AG04450 (cell line): Measurements from ENCODE around the gene FAM228B. TPM values are rescaled to one million over a fixed set of nuclear protein-coding genes. Genes with fewer than 3 reads are reported as not detected.

Experiments
- CTCF ChIA-PET: fragments of 300-600, 350-600 bp; formaldehyde crosslinking; extraction: SDS; loops from one replicate; lab custom pipeline; 2022; ENCODE audit warnings: antibody characterized with exemption, inconsistent platforms; lab: Charles Lee
- POLR2A ChIA-PET: fragments of 350-600 bp; formaldehyde crosslinking; extraction: SDS; loops from one replicate; lab custom pipeline; 2021; ENCODE audit warnings: antibody characterized with exemption, inconsistent platforms; lab: Yijun Ruan, JAX
- DNase-seq: peaks from one replicate; pipeline ENCODE4 v3.0.0-alpha.2; 2011; ENCODE audit warnings: low read depth, low spot score
- H3K27ac ChIP-seq: one replicate; pipeline ENCODE4 v1.5.1; 2012; ENCODE audit warnings: low read depth, low read length, control low read depth
- H3K27me3 ChIP-seq: one replicate; pipeline ENCODE4 v1.6.0; 2012; ENCODE audit warnings: low read length; ENCODE audit not compliant: control insufficient read depth, insufficient read depth
- H3K4me3 ChIP-seq: 2 replicates; pipeline ENCODE4 v1.5.1; 2011; ENCODE audit warnings: mild to moderate bottlenecking, low read depth, low read length, control low read depth
- H3K9me3 ChIP-seq: 2 replicates; pipeline ENCODE4 v1.5.1; 2012; ENCODE audit warnings: low read length; ENCODE audit not compliant: control insufficient read depth, insufficient read depth
- CTCF ChIP-seq: IDR thresholded peaks from 2 replicates; pipeline ENCODE4 v1.5.1; 2011; ENCODE audit warnings: low read depth, low read length, control low read depth, inconsistent platforms
- polyA plus RNA-seq: library from polyadenylated mRNA; depleted of rRNA; stranded (reverse); fragments of >200 nt; gene quantifications from 2 replicates; pipeline ENCODE4 v1.2.3, GENCODE V29; 2011

FAM228B gene
- polyA plus RNA-seq, 1 experiment = 7.6 TPM

- Histone ChIP-seq H3K27me3 (no peaks in the 10 kb centered on the region), H3K9me3 (no peaks in the 10 kb centered on the region; the same call in 1 of the 2 replicates), H3K4me3 (no peak overlapping the region), H3K27ac (no peak overlapping the region)
- ChIA-PET POLR2A (no interaction called here), CTCF (interaction anchor here (1.3 to 3.6 kb wide), 3 partner anchors 78 to 338 kb away, joined by 4 to 13 read pairs (median 6); partner anchors contain the start of gene TP53I3)
- DNase-seq = no peak
- TF ChIP-seq CTCF = no peak
Observed at GRCh38 chr2:24162494-24162893, 39.2 kb downstream of the FAM228B start.

GRCh38 chr2:24163186-24163585 is 39.9 kb downstream of the FAM228B start:
- ChIA-PET CTCF (interaction anchor here (1.3 to 3.6 kb wide), 3 partner anchors 79 to 339 kb away, joined by 4 to 13 read pairs (median 6); partner anchors contain the start of gene TP53I3), POLR2A (no interaction called here)
- no peak overlapping the region for H3K4me3 ChIP-seq
- H3K27me3 ChIP-seq = no peaks in the 10 kb centered on the region
- TF ChIP-seq CTCF = no peak
- H3K27ac ChIP-seq = no peak overlapping the region
- no peak for DNase-seq
- no peaks in the 10 kb centered on the region; the same call in 1 of the 2 replicates for H3K9me3 ChIP-seq

DNA sequence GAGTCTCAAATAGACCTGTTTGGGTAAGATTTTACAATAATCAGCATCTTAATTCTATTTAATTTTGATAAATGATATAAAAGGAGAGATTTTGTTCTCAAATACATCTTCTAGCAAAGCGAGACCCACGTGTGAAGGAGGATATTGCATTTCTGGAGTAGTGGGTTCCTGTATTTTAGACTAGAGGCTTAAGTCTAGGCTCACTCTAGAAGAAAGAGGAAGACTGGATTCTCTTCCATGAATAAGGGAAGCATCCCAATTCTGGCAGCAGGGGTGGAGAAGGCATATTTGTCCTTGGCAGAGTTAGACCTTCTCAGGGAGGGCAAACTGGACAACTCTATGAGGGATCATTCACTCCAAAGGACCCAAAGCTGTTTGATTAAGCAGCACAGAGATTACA is 40.3 kb downstream of the FAM228B start:
- ChIA-PET CTCF (interaction anchor here (1.3 to 3.6 kb wide), 3 partner anchors 80 to 340 kb away, joined by 4 to 13 read pairs (median 6); partner anchors contain the start of gene TP53I3), POLR2A (no interaction called here)
- DNase-seq = no peak
- H3K27me3 ChIP-seq = no peaks in the 10 kb centered on the region
- H3K4me3 ChIP-seq = no peak overlapping the region
- no peak for TF ChIP-seq CTCF
- no peak overlapping the region for H3K27ac ChIP-seq
- no peaks in the 10 kb centered on the region; the same call in 1 of the 2 replicates for H3K9me3 ChIP-seq

DNA sequence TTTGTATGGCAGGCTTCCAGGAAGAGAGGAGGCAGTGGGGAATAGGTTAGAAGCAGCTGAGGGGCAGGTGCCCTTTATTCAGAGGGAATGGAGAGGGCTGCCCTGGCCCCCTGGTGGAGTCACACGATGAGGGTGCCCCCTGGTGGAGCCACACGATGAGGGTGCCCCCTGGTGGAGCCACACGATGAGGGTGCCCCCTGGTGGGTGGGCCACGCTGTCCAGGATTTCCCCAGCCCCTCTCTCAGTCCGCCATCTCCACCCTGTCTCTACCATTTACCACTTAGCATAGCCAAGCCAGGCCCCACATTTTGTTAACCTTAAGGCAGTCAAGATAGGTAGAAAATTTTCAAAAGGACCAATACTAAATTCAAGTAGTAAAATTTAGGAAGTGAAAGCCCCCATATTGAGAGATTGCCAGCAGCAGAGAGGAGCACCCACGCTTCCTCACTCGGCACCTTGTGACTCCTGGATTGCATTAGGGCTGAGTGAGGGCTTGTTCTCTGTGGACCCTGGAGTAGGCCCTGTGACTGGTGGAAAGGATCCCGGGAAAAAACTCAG is 41.2 kb downstream of the FAM228B start:
- ChIA-PET POLR2A (no interaction called here), CTCF (interaction anchor here (0.6 to 3.6 kb wide), 2 partner anchors 80 to 340 kb away, joined by 3 to 13 read pairs; partner anchors contain the start of gene TP53I3)
- Histone ChIP-seq H3K9me3 (no peaks in the 10 kb centered on the region; the same call in 1 of the 2 replicates), H3K27ac (no peak overlapping the region), H3K27me3 (no peaks in the 10 kb centered on the region), H3K4me3 (no peak overlapping the region)
- no peak for DNase-seq
- peak; percentile 56 for TF ChIP-seq CTCF

DNA sequence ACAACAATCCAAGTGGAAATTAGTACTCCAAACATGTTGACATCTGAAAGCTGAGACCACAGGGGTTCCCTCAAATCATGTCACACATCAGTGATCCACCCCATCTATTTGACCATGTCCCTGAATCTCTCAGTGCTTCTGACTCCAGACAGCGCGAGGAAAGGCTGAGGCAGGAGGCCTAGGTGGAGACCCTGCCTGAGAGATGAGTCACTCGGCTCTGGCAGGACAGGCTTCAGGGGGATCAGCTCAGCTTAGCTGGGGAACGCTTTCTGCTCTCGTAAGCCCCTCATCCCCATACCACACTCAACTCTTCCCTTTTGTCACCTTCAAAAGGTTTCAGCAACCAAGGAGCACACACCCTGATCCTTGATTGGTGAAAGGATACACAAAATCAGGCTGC is 45.8 kb downstream of the FAM228B start:
- no peak overlapping the region for H3K4me3 ChIP-seq
- DNase-seq = no peak
- ChIA-PET POLR2A (no interaction called here), CTCF (no interaction called here)
- no peak for TF ChIP-seq CTCF
- no peak overlapping the region for H3K27ac ChIP-seq
- no peaks in the 10 kb centered on the region; the same call in 1 of the 2 replicates for H3K9me3 ChIP-seq
- no peaks in the 10 kb centered on the region for H3K27me3 ChIP-seq
